SK-N-SH (cell line): ENCODE results near the gene CST9. TPM values are rescaled to one million over a fixed set of nuclear protein-coding genes. Genes with fewer than 3 reads are reported as not detected.

Experiments used
- CTCF ChIA-PET: fragments of 300-600, 350-600 bp; formaldehyde crosslinking; extraction: SDS; loops from one replicate; lab custom pipeline; 2021; lab: Yijun Ruan, JAX
- POLR2A ChIA-PET: fragments of 350-600 bp; sonication (Branson Sonifier 250); formaldehyde crosslinking; extraction: SDS; loops from one replicate; lab custom pipeline; 2020; ENCODE audit warnings: antibody characterized with exemption, inconsistent platforms; lab: Yijun Ruan, JAX
- DNase-seq: peaks from one replicate; pipeline ENCODE4 v3.0.0; 2012
- H2AFZ ChIP-seq: fragments of 200-600 bp; sonication (generic); 2 replicates; pipeline ENCODE4 v1.8.1; 2016; ENCODE audit warnings: antibody characterized with exemption, mild to moderate bottlenecking, low read depth
- H3F3A ChIP-seq: fragments of 200-600 bp; sonication (generic); replicated peaks from 2 replicates; pipeline ENCODE3; 2016; ENCODE audit warnings: antibody characterized with exemption, mild to moderate bottlenecking; ENCODE audit not compliant: insufficient read depth
- H3K27ac ChIP-seq, 2 experiments: fragments of 200-500 bp in 1 of 2; fragments of 200-600 bp in 1 of 2; sonication (Bioruptor generic) in 1 of 2; sonication (generic), shearing (Covaris generic) in 1 of 2; 2 replicates each; pipeline versions ENCODE4 v1.5.1 to v1.6.1; 2014 to 2016; ENCODE audit warnings: low read depth in 2 of 2, inconsistent platforms in 1 of 2, low read length in 1 of 2, mild to moderate bottlenecking in 1 of 2, mixed read lengths in 1 of 2
- H3K27me3 ChIP-seq: fragments of 200-600 bp; sonication (generic), shearing (Covaris generic); 2 replicates; pipeline ENCODE4 v1.6.1; 2016; ENCODE audit warnings: mixed run types; ENCODE audit not compliant: insufficient read depth
- H3K36me3 ChIP-seq, 2 experiments: fragments of 200-500 bp in 1 of 2; fragments of 200-600 bp in 1 of 2; sonication (Bioruptor generic) in 1 of 2; sonication (generic) in 1 of 2; replicated peaks in 1 of 2; 2 replicates each; pipeline versions ENCODE3 to v1.5.1; 2014 to 2016; ENCODE audit warnings: low read length in 1 of 2, mild to moderate bottlenecking in 1 of 2; ENCODE audit not compliant: insufficient read depth in 2 of 2, control insufficient read depth in 1 of 2
- H3K4me1 ChIP-seq, 2 experiments: fragments of 200-500 bp in 1 of 2; fragments of 200-600 bp in 1 of 2; sonication (Bioruptor generic) in 1 of 2; sonication (generic), shearing (Covaris generic) in 1 of 2; 2 replicates each; pipeline versions ENCODE4 v1.5.1 to v1.6.1; 2014 to 2016; ENCODE audit warnings: low read depth in 1 of 2, low read length in 1 of 2, mixed run types in 1 of 2; ENCODE audit not compliant: insufficient read depth in 2 of 2, control insufficient read depth in 1 of 2
- H3K4me2 ChIP-seq: fragments of 200-600 bp; sonication (generic), shearing (Covaris generic); 2 replicates; pipeline ENCODE4 v1.6.1; 2017; ENCODE audit warnings: mixed run types
- H3K4me3 ChIP-seq, 2 experiments: fragments of 200-500 bp in 1 of 2; fragments of 200-600 bp in 1 of 2; sonication (Bioruptor generic) in 1 of 2; sonication (generic), shearing (Covaris generic) in 1 of 2; 2 replicates each; pipeline versions ENCODE4 v1.5.1 to v1.8.1; 2014 to 2016; ENCODE audit warnings: low read depth in 2 of 2, inconsistent platforms in 1 of 2, low read length in 1 of 2, mild to moderate bottlenecking in 1 of 2, mixed read lengths in 1 of 2, moderate library complexity in 1 of 2
- H3K79me2 ChIP-seq: fragments of 200-600 bp; sonication (generic); 2 replicates; pipeline ENCODE4 v1.8.1; 2017; ENCODE audit warnings: mild to moderate bottlenecking; ENCODE audit not compliant: insufficient read depth
- H3K9ac ChIP-seq: fragments of 200-600 bp; sonication (generic); 2 replicates; pipeline ENCODE4 v1.6.1; 2017; ENCODE audit warnings: mixed run types
- H3K9me2 ChIP-seq: fragments of 200-600 bp; sonication (generic); 2 replicates; pipeline ENCODE4 v1.6.1; 2017; ENCODE audit warnings: mixed run types
- H3K9me3 ChIP-seq: fragments of 200-600 bp; sonication (generic); 2 replicates; pipeline ENCODE4 v1.6.1; 2017; ENCODE audit warnings: mixed run types, mild to moderate bottlenecking, moderate library complexity
- H4K20me1 ChIP-seq: fragments of 200-600 bp; sonication (generic); 2 replicates; pipeline ENCODE4 v1.6.1; 2017; ENCODE audit warnings: mild to moderate bottlenecking, mixed run types; ENCODE audit not compliant: insufficient read depth
- CHD2 ChIP-seq: fragments of 150-350 bp; IDR thresholded peaks from 2 replicates; pipeline ENCODE4 v1.6.1; 2018; ENCODE audit warnings: low read length; ENCODE audit not compliant: partially characterized antibody
- ELF1 ChIP-seq: IDR thresholded peaks from 2 replicates; pipeline ENCODE4 v1.4.0; 2012
- EP300 ChIP-seq, 2 experiments: IDR thresholded peaks; 2 replicates each; pipeline versions ENCODE4 v1.4.0 to v1.6.1; 2012; ENCODE audit warnings: borderline replicate concordance in 1 of 2, low read depth in 1 of 2, low read length in 1 of 2
- FOXM1 ChIP-seq: IDR thresholded peaks from 2 replicates; pipeline ENCODE4 v1.4.0; 2012; ENCODE audit warnings: low read depth, mild to moderate bottlenecking
- GABPA ChIP-seq: IDR thresholded peaks from 2 replicates; pipeline ENCODE4 v1.4.0; 2012; ENCODE audit warnings: low read depth, mild to moderate bottlenecking
- IRF3 ChIP-seq: fragments of 150-350 bp; IDR thresholded peaks from 2 replicates; pipeline ENCODE4 v1.6.1; 2016; ENCODE audit warnings: mild to moderate bottlenecking, low read depth, low read length
- MAX ChIP-seq: IDR thresholded peaks from 2 replicates; pipeline ENCODE4 v1.4.0; 2012; ENCODE audit warnings: low read depth
- MEF2A ChIP-seq: IDR thresholded peaks from 2 replicates; pipeline ENCODE4 v1.4.0; 2012; ENCODE audit warnings: low read depth, borderline replicate concordance
- MXI1 ChIP-seq: IDR thresholded peaks from 2 replicates; pipeline ENCODE4 v1.6.1; 2012; ENCODE audit warnings: mild to moderate bottlenecking, low read depth, low read length, improper control_type of control experiment
- NFIC ChIP-seq: IDR thresholded peaks from 2 replicates; pipeline ENCODE4 v1.4.0; 2012; ENCODE audit warnings: borderline replicate concordance
- PBX3 ChIP-seq: IDR thresholded peaks from 2 replicates; pipeline ENCODE4; 2012
- POLR2AphosphoS5 ChIP-seq: IDR thresholded peaks from 2 replicates; pipeline ENCODE4 v1.6.1; 2012; ENCODE audit warnings: low read depth, low read length
- RAD21 ChIP-seq: IDR thresholded peaks from 2 replicates; pipeline ENCODE4 v1.6.1; 2012; ENCODE audit warnings: mild to moderate bottlenecking, low read length
- RCOR1 ChIP-seq: fragments of 150-350 bp; IDR thresholded peaks from 2 replicates; pipeline ENCODE4 v1.6.1; 2017; ENCODE audit warnings: antibody characterized with exemption, low read length
- RXRA ChIP-seq: IDR thresholded peaks from 2 replicates; pipeline ENCODE4 v1.4.0; 2012; ENCODE audit warnings: low read depth, mild to moderate bottlenecking, borderline replicate concordance
- SIN3A ChIP-seq: IDR thresholded peaks from 2 replicates; pipeline ENCODE4 v1.6.1; 2012; ENCODE audit warnings: low read depth, mild to moderate bottlenecking, low read length, moderate library complexity, borderline replicate concordance
- SMC3 ChIP-seq: IDR thresholded peaks from 2 replicates; pipeline ENCODE4 v1.6.1; 2012; ENCODE audit warnings: low read depth, low read length, improper control_type of control experiment
- TCF12 ChIP-seq: IDR thresholded peaks from 2 replicates; pipeline ENCODE4 v1.4.0; 2012
- TEAD4 ChIP-seq: IDR thresholded peaks from 2 replicates; pipeline ENCODE4 v1.4.0; 2012; ENCODE audit warnings: mild to moderate bottlenecking, borderline replicate concordance; ENCODE audit not compliant: insufficient read depth
- USF2 ChIP-seq: fragments of 150-350 bp; IDR thresholded peaks from 2 replicates; pipeline ENCODE4 v1.6.1; 2017; ENCODE audit warnings: antibody characterized with exemption, low read length, low read depth, borderline replicate concordance
- YY1 ChIP-seq: IDR thresholded peaks from 2 replicates; pipeline ENCODE4 v1.4.0; 2012; ENCODE audit warnings: low read depth, mild to moderate bottlenecking
- ZBTB33 ChIP-seq: IDR thresholded peaks from 2 replicates; pipeline ENCODE4 v1.4.0; 2012; ENCODE audit warnings: low read depth, borderline replicate concordance
- WGBS: methylation state at CpG from one replicate; pipeline ENCODE4 v1.1.6; 2017; ENCODE audit warnings: low lambda C conversion rate; 5-methylcytosine and 5-hydroxymethylcytosine counted together
- polyA plus RNA-seq, 3 experiments: library from polyadenylated mRNA; depleted of rRNA; stranded (reverse); fragments of >200 nt; gene quantifications; 2 replicates each; pipeline ENCODE4 v1.2.3, GENCODE V29; 2012

Gene CST9
- polyA plus RNA-seq, 1 of the 3 experiments (the other 2 are of a cell fraction) = not detected

GRCh38 chr20:23654000-23654399 is 48.3 kb upstream of the CST9 start:
- Histone ChIP-seq H3K36me3 (no peaks in the 10 kb centered on the region), H3K4me2 (no peak overlapping the region), H3K9me2 (no peaks in the 10 kb centered on the region), H3K4me1 (no peaks in the 10 kb centered on the region), H3F3A (no peaks in the 10 kb centered on the region), H3K4me3 (no peak overlapping the region), H2AFZ (no peak overlapping the region), H4K20me1 (no peaks in the 10 kb centered on the region), H3K9me3 (no peaks in the 10 kb centered on the region), H3K79me2 (no peaks in the 10 kb centered on the region), H3K27me3 (no peaks in the 10 kb centered on the region), H3K27ac (no peak overlapping the region), H3K9ac (no peak overlapping the region)
- ChIA-PET POLR2A (no interaction called here), CTCF (no interaction called here)
- WGBS = 34% methylated on average over 2 of the region's 2 CpGs
- TF ChIP-seq CHD2 = no peak
- no peak for TF ChIP-seq RCOR1
- no peak for TF ChIP-seq IRF3
- no peak for TF ChIP-seq GABPA
- no peak for TF ChIP-seq ZBTB33
- TF ChIP-seq YY1 = no peak
- TF ChIP-seq TEAD4 = no peak
- no peak for TF ChIP-seq RAD21
- no peak for TF ChIP-seq SIN3A
- no peak for TF ChIP-seq MEF2A
- no peak for TF ChIP-seq TCF12
- no peak for TF ChIP-seq PBX3
- TF ChIP-seq MXI1 = no peak
- DNase-seq = no peak

- Histone ChIP-seq H3K27me3 (no peaks in the 10 kb centered on the region), H3K9ac (no peak overlapping the region), H2AFZ (no peak overlapping the region), H3K4me2 (no peak overlapping the region), H3K4me3 (no peak overlapping the region), H3K9me2 (no peaks in the 10 kb centered on the region), H4K20me1 (no peaks in the 10 kb centered on the region), H3K9me3 (no peaks in the 10 kb centered on the region), H3K36me3 (no peaks in the 10 kb centered on the region), H3F3A (no peaks in the 10 kb centered on the region), H3K27ac (no peak overlapping the region), H3K4me1 (no peaks in the 10 kb centered on the region), H3K79me2 (no peaks in the 10 kb centered on the region)
- 47% methylated on average over 3 of the region's 3 CpGs for WGBS
- POLR2A ChIA-PET = no interaction called here
- DNase-seq = no peak
- CTCF ChIA-PET = no interaction called here
- TF ChIP-seq MAX (no peak), RXRA (no peak), SMC3 (no peak), IRF3 (no peak), ELF1 (no peak), EP300 (IDR thresholded peaks at IDR 0.05; ENCODE audit: borderline replicate concordance in 1 of 2, low read depth in 1 of 2, low read length in 1 of 2) (no peak), SIN3A (no peak), POLR2AphosphoS5 (no peak), MEF2A (no peak), FOXM1 (no peak), TCF12 (no peak), NFIC (no peak), USF2 (no peak)
Observed at GRCh38 chr20:23653400-23653938, 47.8 kb upstream of the CST9 start.
